Colonic mucosa (tissue), 4 donors: ENCODE measurements around the gene GDF11. TPM values are rescaled to one million over a fixed set of nuclear protein-coding genes. Genes with fewer than 3 reads are reported as not detected.

Experiments
- DNase-seq: peaks from one replicate; pipeline ENCODE4 v3.0.0-alpha.2; 2020
- H3K27ac ChIP-seq: fragments of 200-600 bp; one replicate; pipeline ENCODE4 v1.8.0; 2021
- H3K27me3 ChIP-seq: fragments of 200-600 bp; one replicate; pipeline ENCODE4 v1.8.0; 2021
- H3K36me3 ChIP-seq: fragments of 200-600 bp; one replicate; pipeline ENCODE4 v1.8.0; 2021
- H3K4me1 ChIP-seq: fragments of 200-600 bp; one replicate; pipeline ENCODE4 v1.8.0; 2021; ENCODE audit warnings: mild to moderate bottlenecking
- H3K4me3 ChIP-seq: fragments of 200-600 bp; one replicate; pipeline ENCODE4 v1.8.0; 2021
- H3K9ac ChIP-seq, 2 donors: one replicate each; pipeline ENCODE4 v1.7.0; 2013; ENCODE audit warnings: control low read depth in 2 of 2, low read depth in 2 of 2, low read length in 2 of 2
- H3K9me3 ChIP-seq: fragments of 200-600 bp; one replicate; pipeline ENCODE4 v1.8.0; 2021
- intact Hi-C: fragments of 100-400 bp; cut with DNase I; formaldehyde crosslinking; loops from one replicate; pipeline ENCODE4 v1.14.1; 2022
- total RNA-seq, 2 donors: library from RNA; stranded (reverse); fragmentation: NEBNext Ultra II Directional in 1 of 2; extraction: Animal tissue kit (Norgen Biotek cat#: 25700) in 1 of 2; gene quantifications; one replicate each; pipeline ENCODE4 v1.2.1, GENCODE V29; 2021
- TF ChIP-seq, protein P1 (sequence below): fragments of 200-600 bp; IDR thresholded peaks from one replicate; pipeline ENCODE4 v1.8.0; 2022; ENCODE audit warnings: antibody characterized with exemption, mild to moderate bottlenecking
- donor health status: healthy.
- donor health status: DM: no; HTN: no; CAD: no.
- donor health status: DM: no; HTN: no; CAD: no.

Gene GDF11
- total RNA-seq, 2 donors from 2014 or later = 3.2 to 3.7 TPM

DNA sequence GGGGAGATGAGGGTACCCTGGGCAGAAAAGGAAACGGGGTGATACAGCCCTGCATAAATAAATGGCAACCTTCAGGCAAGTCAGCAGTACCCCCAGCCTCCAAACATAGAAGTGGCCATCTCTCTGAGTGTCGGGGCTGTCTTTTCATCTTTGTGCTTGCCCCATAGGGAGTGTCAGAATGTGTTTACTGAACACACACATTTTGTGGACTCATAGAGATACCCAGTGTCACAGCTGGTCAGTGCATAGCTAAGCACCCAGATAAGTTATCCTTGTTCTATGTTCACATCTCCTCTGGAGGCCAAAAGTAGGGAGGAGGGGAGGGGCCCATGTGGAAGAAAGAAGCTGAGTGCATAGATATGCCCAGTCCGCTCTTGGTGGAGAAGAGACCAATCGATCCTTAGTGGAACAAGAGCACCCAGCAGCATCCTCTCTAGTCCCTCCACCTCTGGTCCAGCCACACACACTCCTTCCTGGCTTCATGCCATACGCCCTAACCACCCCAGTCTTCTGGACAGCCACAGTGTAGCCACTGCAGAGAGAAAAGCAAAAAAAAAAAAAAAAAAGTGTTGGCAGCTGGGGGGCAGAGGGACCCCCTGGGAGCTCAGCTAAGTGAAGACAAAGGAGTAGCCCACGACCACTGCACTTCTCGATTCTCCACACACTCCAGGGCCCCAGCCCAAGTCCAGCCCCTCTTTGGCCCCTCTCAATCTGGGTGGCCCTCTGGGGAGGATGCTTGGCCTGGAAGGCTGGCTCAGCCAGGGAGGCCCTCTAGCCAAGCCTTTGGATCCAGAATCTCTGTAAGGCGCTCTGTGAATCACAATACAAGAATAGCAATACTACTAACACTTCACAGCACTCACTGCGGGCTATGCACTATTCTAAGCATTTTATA, 37.9 kb upstream of the GDF11 start:
- Histone ChIP-seq H3K4me1 (no peaks in the 10 kb centered on the region), H3K4me3 (no peak overlapping the region), H3K27ac (no peak overlapping the region)

DNA sequence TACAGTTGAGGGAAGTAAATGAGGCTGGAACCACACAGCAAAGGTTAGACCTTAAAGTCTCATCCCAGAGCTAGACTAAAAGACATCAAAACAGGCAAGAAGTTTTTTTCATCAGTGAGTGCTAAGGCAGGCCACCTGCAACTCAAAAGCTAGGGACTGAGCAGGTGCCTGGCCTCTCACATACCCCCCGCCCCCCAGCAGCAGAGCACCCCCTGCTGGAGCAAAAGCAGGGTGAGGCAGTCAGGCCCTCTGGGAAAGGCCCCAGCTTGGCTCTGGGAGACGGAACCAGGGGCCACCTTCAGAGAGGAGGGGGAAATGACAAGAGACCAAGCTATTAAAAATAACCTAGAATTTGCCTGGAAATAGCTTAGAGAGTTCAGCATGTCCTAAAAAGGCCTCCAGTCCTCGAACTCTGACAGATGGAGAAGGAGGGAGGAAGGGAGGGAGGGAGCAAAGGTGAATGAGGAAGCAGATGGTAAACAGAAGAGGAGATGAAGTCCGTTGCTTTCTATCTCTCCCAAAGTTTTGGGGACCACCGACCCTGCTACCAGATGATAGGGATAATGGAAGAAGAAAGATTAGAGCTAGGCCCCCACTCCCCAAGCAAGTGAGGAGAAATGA, 37.0 kb upstream of the GDF11 start:
- Histone ChIP-seq H3K4me3 (peak overlapping the region; percentile 60), H3K9ac (peak overlapping the region in 1 of 2 donors; percentile 42), H3K4me1 (no peaks in the 10 kb centered on the region), H3K27ac (no peak overlapping the region), H3K36me3 (no peaks in the 10 kb centered on the region), H3K27me3 (no peaks in the 10 kb centered on the region), H3K9me3 (no peaks in the 10 kb centered on the region)
- TF ChIP-seq, protein P1, sequence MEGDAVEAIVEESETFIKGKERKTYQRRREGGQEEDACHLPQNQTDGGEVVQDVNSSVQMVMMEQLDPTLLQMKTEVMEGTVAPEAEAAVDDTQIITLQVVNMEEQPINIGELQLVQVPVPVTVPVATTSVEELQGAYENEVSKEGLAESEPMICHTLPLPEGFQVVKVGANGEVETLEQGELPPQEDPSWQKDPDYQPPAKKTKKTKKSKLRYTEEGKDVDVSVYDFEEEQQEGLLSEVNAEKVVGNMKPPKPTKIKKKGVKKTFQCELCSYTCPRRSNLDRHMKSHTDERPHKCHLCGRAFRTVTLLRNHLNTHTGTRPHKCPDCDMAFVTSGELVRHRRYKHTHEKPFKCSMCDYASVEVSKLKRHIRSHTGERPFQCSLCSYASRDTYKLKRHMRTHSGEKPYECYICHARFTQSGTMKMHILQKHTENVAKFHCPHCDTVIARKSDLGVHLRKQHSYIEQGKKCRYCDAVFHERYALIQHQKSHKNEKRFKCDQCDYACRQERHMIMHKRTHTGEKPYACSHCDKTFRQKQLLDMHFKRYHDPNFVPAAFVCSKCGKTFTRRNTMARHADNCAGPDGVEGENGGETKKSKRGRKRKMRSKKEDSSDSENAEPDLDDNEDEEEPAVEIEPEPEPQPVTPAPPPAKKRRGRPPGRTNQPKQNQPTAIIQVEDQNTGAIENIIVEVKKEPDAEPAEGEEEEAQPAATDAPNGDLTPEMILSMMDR = peak; percentile 24
- peak; percentile 32 for DNase-seq
- intact Hi-C loops = no loop called here

More for the DNA sequence above, 37.9 kb upstream of the GDF11 start:
- Histone ChIP-seq H3K9ac (no peak overlapping the region), H3K36me3 (no peaks in the 10 kb centered on the region), H3K27me3 (no peaks in the 10 kb centered on the region), H3K9me3 (no peaks in the 10 kb centered on the region)
- intact Hi-C loops = no loop called here
- TF ChIP-seq, protein P1 = no peak
- no peak for DNase-seq

DNA sequence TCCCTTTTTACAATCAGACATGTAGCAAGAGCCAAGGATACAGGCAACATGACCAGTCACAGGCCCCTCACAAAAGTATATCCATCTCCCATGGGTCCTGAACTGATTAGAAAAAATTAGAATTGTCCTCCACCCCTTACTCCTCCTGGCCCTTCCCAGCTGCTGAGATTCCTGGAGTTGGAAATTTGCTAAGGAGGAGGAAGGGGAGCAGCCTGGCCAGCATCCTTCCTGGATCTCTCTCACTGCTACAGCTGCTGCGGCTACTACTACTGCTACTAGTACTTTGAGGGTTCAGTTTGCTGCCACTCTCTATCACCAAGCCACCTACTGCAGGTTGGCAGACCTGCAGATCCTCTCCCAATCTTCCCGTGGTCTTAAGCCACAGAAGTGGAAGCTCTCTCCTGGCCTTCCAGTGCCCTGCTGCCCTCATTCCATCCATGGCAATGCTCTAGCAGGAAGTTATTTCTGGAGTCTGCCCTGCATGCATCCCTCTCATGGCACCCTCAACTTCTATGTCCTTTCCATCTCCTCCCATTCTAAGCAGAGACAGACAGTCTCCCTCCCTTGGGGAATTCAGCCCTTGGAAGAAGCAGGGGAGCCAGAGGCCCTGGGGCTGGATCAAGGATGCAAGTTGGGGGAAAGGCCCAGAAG, 36.2 kb upstream of the GDF11 start:
- intact Hi-C loops = no loop called here
- Histone ChIP-seq H3K27ac (peak overlapping the region; percentile 47), H3K36me3 (no peaks in the 10 kb centered on the region), H3K9me3 (no peaks in the 10 kb centered on the region), H3K4me3 (peak overlapping the region; percentile 60), H3K4me1 (no peaks in the 10 kb centered on the region), H3K9ac (peak overlapping the region; percentile 19 to 42), H3K27me3 (no peaks in the 10 kb centered on the region)
- no peak for DNase-seq
- TF ChIP-seq, protein P1 = no peak

DNA sequence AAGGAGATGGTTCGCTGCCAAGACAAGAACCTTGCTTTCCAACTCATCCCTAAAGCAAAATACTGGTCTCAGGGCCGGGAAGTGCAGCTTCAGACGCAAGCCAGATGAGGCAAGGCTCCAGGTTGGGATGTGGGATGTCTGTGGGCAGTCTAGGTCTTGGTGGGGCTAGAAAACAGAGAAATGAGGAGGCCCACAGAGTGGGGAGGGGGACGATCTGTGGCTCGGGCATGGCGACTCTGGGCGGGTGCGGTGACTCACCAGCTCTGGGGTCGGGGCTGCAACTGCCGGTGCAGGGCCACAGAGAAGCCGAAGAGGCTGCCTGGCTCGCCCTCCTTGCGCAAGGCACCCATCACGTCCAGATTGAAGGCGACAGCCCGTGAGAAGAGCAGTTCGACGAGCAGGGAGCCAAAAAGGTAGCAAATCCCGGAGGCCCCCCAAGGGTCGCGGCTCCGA, 35.7 kb upstream of the GDF11 start:
- peak overlapping the region; percentile 60 for H3K4me3 ChIP-seq
- no peaks in the 10 kb centered on the region for H3K9me3 ChIP-seq
- no peaks in the 10 kb centered on the region for H3K4me1 ChIP-seq
- TF ChIP-seq, protein P1 = no peak
- intact Hi-C loops = no loop called here
- no peaks in the 10 kb centered on the region for H3K27me3 ChIP-seq
- no peak for DNase-seq
- H3K36me3 ChIP-seq = no peaks in the 10 kb centered on the region
- H3K27ac ChIP-seq = peak overlapping the region; percentile 47
- H3K9ac ChIP-seq = peak overlapping the region; percentile 16 to 61

DNA sequence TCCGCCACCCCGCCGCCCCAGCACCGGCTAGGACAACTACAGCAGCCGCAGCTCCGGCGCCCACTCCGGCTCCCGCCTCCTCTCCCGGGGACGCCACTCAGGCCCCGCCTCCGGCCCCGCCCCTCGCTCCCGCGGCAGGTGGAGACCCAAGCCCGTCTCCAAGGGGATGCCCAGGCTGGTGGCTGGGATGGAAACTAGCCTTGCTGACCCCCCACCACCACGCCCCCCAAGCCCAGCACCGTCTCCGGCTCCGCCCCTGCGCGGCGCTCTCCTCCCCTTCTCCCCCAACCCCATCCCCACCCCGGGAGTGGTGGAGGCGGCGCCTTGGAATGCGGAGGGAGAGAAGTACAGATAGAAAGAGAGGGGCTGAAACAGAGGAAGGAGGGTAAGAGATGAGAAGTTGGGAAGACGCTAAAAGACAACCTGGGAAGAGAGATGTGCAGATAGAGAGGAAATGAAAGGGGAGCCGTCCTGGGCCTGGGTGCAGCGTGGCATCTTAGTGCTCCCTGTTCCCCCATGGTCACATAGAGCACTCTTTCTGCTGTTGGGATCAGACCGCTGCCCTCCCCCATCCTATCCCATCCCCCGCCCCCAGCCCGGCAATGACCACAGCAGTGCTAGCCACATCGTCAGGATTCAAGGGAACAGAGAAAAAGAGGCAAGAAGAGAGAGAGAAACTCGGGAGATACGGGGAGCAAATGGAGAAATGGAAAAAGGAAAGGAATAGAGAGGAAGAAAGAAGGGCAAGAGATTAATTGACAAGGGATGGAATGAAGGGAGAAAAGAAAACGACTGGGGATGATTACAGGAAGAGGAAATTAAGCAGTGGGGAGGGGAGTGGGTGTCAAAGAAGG, 34.9 kb upstream of the GDF11 start, which contains the start of gene ITGA7:
ITGA7 (minus strand) TSS at position 64 of the 854 bp plus-strand sequence. CDS start 222 bp downstream, outside the sequence.
- intact Hi-C loops = no loop called here
- Histone ChIP-seq H3K4me3 (peak within 1 kb of the TSS; percentile 60), H3K4me1 (no peaks in the 10 kb centered on the region), H3K9me3 (no peaks in the 10 kb centered on the region), H3K36me3 (no peaks in the 10 kb centered on the region), H3K9ac (peak within 1 kb of the TSS; percentile 19 to 61), H3K27ac (peak within 1 kb of the TSS; percentile 47), H3K27me3 (no peaks in the 10 kb centered on the region)
- peak; percentile 81 for DNase-seq
- TF ChIP-seq, protein P1 = no peak
